Activated CD8-positive, alpha-beta memory T cell treated with anti-CD3 and anti-CD28 coated beads, Interleukin-2, amount 10 ng/mL, durations not matched to agents 7 days and 5 days (primary cell): ENCODE results near the gene ZNF26. TPM values are rescaled to one million over a fixed set of nuclear protein-coding genes. Genes with fewer than 3 reads are reported as not detected.
"Not testable (repeated sequence)": the region's sequence is repeated elsewhere in the genome, so short reads cannot be mapped to it uniquely, and the experiment has no call there.

Source experiments
- ATAC-seq: fragments of 150-1000 bp; cut with Tn5 transposase; one replicate; pipeline ENCODE4 v1.10.0; 2021; ENCODE audit warnings: moderate library complexity
- CTCF ChIA-PET: fragments of 350-600 bp; sonication (Branson Sonifier 250); formaldehyde crosslinking; loops from one replicate; lab custom pipeline; 2021; ENCODE audit warnings: antibody characterized with exemption; lab: Charles Lee
- DNase-seq: peaks from one replicate; pipeline ENCODE4 v3.0.0-alpha.2; 2020
- H3K27ac Mint-ChIP-seq: one replicate; pipeline ENCODE4 v1.8.0; 2021; ENCODE audit warnings: mild to moderate bottlenecking, mixed read lengths
- H3K27me3 Mint-ChIP-seq: one replicate; pipeline ENCODE4 v1.8.0; 2021; ENCODE audit warnings: mixed read lengths
- H3K36me3 Mint-ChIP-seq: one replicate; pipeline ENCODE4 v1.8.0; 2021; ENCODE audit warnings: mild to moderate bottlenecking, mixed read lengths
- H3K4me1 Mint-ChIP-seq: one replicate; pipeline ENCODE4 v1.8.0; 2021; ENCODE audit warnings: mixed read lengths
- H3K4me3 Mint-ChIP-seq: one replicate; pipeline ENCODE4 v1.8.0; 2021; ENCODE audit warnings: mild to moderate bottlenecking, moderate library complexity, mixed read lengths
- H3K9me3 Mint-ChIP-seq: one replicate; pipeline ENCODE4 v1.8.0; 2022; ENCODE audit warnings: low read depth, mixed read lengths
- total RNA-seq, 2 experiments: library from RNA; stranded (reverse); gene quantifications; one replicate each; pipeline ENCODE4 v1.2.3, GENCODE V29; 2021

ZNF26 gene
- total RNA-seq, 2 experiments from 2014 or later = 14.6 to 22.1 TPM

DNA sequence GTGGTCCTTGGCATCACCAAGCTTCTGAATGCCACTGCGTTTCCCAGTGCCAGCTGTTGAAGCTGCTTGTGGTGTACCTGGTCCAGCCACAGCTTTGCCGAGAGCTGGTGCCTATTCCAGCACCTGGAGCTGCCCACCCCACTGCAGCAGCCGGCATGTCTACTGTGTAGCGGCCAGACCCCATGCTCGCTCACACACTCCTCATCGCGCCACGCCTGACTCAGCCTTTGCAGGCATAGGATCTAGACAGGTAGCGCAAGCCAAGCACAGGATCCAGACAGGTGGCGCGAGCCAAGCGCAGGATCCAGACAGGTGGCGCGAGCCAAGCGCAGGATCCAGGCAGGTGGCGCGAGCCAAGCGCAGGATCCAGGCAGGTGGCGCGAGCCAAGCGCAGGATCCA lies 18.4 kb upstream of the ZNF26 start:
- CTCF ChIA-PET = no interaction called here
- Mint-ChIP-seq H3K4me1 (no peaks in the 10 kb centered on the region), H3K27ac (no peak overlapping the region), H3K9me3 (peaks cover 29% of the 10 kb centered on the region), H3K27me3 (no peaks in the 10 kb centered on the region), H3K4me3 (no peak overlapping the region), H3K36me3 (peaks cover 23% of the 10 kb centered on the region)
- no peak for ATAC-seq
- DNase-seq = no peak

DNA sequence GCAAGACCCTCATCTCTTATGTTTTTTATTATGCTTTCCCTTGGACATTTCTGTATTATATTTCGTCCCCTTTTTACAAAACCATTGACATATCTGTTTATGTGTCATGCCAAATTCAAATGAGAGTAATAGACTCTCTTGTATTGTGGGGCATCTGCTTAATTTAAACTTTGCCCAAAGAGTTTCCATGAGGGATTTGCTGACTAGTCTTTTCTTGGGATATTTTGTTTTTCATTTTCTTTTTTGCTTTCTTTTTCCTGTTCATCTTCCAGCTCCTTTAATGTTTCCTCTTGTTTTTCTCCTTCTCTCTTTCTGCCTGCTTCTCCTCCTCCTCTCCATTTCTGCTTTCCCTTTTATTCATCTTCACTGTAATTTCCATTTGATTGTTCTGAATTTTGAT lies 13.8 kb upstream of the ZNF26 start:
- no peak overlapping the region for H3K27ac Mint-ChIP-seq
- H3K4me3 Mint-ChIP-seq = no peak overlapping the region
- ATAC-seq = no peak
- H3K27me3 Mint-ChIP-seq = no peaks in the 10 kb centered on the region
- DNase-seq = no peak
- H3K4me1 Mint-ChIP-seq = no peaks in the 10 kb centered on the region
- H3K9me3 Mint-ChIP-seq = peaks cover 32% of the 10 kb centered on the region
- H3K36me3 Mint-ChIP-seq = peaks cover 11% of the 10 kb centered on the region
- CTCF ChIA-PET = no interaction called here

DNA sequence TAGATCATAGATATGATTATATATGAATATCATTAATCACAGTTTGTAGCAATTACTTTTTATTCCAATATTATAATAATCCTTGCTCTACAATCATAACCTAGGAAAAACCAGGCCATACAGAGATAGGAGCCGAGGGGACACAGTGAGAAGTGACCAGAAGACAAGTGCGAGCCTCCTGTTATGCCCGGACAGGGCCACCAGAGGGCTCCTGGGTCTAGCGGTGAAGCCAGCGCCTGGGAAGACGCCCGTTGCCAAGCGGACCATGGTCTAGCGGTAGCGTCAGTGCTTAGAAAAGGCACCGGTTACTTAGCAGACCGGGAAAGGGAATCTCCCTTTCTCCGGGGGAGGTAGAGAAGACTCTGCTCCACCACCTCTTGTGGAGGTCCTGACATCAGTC lies 9.3 kb upstream of the ZNF26 start:
- Mint-ChIP-seq H3K9me3 (peaks cover 31% of the 10 kb centered on the region), H3K36me3 (peaks cover 14% of the 10 kb centered on the region)
- H3K27me3 Mint-ChIP-seq, CTCF ChIA-PET, ATAC-seq, H3K27ac Mint-ChIP-seq, H3K4me1 Mint-ChIP-seq, H3K4me3 Mint-ChIP-seq: not testable (repeated sequence)
- peak; percentile 47 for DNase-seq

DNA sequence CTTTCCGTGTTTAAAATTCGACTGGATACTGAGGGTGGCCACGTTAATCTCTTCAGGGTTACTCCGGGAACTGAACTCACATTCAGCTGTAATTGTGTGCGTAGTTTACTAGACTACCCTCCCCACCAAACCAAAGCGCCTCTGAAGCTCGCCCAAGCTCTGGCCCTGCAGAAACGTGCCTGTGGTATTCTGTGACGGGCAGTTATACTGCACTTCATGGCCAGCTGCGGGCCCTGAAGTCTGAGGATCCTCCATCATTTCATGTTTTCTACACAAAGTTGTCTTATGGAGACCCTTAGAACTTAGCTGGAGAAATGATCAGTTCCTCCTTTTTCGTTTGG lies 688 bp downstream of the ZNF26 start:
- peaks cover 20% of the 10 kb centered on the region for H3K9me3 Mint-ChIP-seq
- CTCF ChIA-PET = interaction anchor here (0.8 to 2.3 kb wide), 3 partner anchors 82 to 195 kb away, joined by 3 to 8 read pairs (median 3); partner anchors contain the start of gene ZNF268
- H3K27ac Mint-ChIP-seq = peak overlapping the region; percentile 94
- H3K36me3 Mint-ChIP-seq = peaks cover 52% of the 10 kb centered on the region
- no peak for DNase-seq
- H3K27me3 Mint-ChIP-seq = no peaks in the 10 kb centered on the region
- H3K4me1 Mint-ChIP-seq = peaks cover 32% of the 10 kb centered on the region
- no peak for ATAC-seq
- peak overlapping the region; percentile 90 for H3K4me3 Mint-ChIP-seq

DNA sequence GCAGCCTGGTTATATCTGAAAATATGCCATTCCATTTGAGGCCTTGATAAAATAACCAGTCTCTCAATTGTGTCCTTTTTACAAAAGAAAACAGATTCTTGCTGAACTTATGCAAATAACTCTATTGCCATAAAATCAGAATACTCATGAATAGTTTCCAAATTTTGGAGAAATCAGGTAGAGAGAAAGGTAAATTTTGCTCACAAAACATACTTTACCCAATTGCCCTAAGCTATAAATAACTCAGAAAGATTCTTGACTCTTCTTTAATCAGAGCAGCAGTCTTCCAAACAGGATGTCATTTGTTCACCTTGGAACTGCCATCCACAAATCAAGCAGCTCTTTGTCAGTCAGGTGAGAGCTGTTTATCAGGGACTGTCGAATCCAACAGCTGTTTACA lies 12.6 kb downstream of the ZNF26 start:
- H3K27ac Mint-ChIP-seq = no peak overlapping the region
- H3K4me3 Mint-ChIP-seq = no peak overlapping the region
- ATAC-seq = no peak
- no peaks in the 10 kb centered on the region for H3K4me1 Mint-ChIP-seq
- peaks cover 77% of the 10 kb centered on the region for H3K36me3 Mint-ChIP-seq
- H3K27me3 Mint-ChIP-seq = no peaks in the 10 kb centered on the region
- CTCF ChIA-PET = no interaction called here
- peaks cover 38% of the 10 kb centered on the region for H3K9me3 Mint-ChIP-seq
- no peak for DNase-seq

DNA sequence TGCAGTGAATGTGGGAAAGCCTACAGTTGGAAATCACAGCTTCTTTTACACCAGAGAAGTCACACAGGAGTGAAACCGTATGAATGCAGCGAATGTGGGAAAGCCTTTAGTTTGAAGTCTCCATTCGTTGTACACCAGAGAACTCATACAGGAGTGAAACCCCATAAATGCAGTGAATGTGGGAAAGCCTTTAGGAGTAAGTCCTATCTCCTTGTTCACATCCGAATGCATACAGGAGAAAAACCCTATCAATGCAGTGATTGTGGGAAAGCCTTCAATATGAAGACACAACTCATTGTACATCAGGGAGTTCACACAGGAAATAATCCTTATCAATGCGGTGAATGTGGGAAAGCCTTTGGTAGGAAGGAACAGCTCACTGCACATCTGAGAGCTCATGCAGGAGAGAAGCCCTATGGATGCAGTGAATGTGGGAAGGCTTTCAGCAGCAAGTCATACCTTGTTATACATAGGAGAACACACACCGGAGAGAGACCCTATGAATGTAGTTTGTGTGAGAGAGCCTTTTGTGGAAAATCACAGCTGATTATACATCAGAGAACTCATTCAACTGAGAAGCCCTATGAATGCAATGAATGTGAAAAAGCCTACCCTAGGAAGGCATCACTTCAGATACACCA lies 24.6 kb downstream of the ZNF26 start:
- CTCF ChIA-PET = no interaction called here
- Mint-ChIP-seq H3K4me3 (no peak overlapping the region), H3K27me3 (no peaks in the 10 kb centered on the region), H3K27ac (no peak overlapping the region), H3K36me3 (peaks cover 90% of the 10 kb centered on the region), H3K9me3 (peaks cover 43% of the 10 kb centered on the region), H3K4me1 (peaks cover 1% of the 10 kb centered on the region)
- ATAC-seq (no peak), DNase-seq (no peak)

DNA sequence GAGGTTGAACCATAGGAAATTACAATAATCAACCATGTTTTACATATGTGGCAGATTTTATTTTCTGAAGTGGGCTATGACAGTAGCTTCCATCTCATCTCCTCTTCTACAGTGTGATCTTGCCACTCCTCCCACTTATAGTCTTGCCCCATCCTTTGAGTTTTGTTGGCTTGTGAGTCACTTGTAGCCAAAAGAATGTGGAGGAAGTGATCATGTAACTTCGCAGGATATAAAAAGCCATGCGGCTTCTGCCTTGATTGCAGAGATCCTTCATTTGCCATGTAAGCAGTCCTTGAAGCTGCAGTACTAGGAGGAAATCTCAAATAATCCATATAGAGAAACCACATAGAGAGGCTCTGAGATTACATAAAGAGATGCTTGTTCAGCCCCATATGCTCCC lies 37.4 kb downstream of the ZNF26 start:
- Mint-ChIP-seq H3K4me1 (no peaks in the 10 kb centered on the region), H3K27ac (no peak overlapping the region), H3K27me3 (no peaks in the 10 kb centered on the region), H3K9me3 (peaks cover 41% of the 10 kb centered on the region), H3K36me3 (peaks cover 21% of the 10 kb centered on the region), H3K4me3 (no peak overlapping the region)
- CTCF ChIA-PET = no interaction called here
- no peak for ATAC-seq
- no peak for DNase-seq

DNA sequence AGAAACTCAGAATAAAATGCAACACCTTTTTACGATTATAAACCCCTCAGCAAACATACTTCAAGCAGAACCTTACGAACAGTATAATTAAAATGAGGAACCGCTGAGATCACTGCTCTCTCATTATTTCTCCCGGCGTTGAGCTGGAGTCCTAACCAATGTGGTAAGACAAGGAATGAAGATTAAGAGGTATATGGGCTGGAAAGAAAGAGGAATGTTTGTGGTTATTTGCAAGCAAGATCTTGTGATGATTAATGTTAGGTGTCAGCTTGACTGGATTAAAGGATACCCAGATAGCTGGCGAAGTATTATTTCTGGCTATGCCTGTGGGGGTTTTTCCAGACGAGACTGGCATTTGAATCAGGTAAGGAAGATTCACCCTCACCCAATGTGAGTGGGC lies 40.8 kb downstream of the ZNF26 start:
- Mint-ChIP-seq H3K4me1 (no peaks in the 10 kb centered on the region), H3K36me3 (peaks cover 7% of the 10 kb centered on the region), H3K4me3 (no peak overlapping the region), H3K9me3 (peaks cover 35% of the 10 kb centered on the region), H3K27me3 (no peaks in the 10 kb centered on the region), H3K27ac (no peak overlapping the region)
- ATAC-seq = no peak
- no peak for DNase-seq
- CTCF ChIA-PET = no interaction called here

DNA sequence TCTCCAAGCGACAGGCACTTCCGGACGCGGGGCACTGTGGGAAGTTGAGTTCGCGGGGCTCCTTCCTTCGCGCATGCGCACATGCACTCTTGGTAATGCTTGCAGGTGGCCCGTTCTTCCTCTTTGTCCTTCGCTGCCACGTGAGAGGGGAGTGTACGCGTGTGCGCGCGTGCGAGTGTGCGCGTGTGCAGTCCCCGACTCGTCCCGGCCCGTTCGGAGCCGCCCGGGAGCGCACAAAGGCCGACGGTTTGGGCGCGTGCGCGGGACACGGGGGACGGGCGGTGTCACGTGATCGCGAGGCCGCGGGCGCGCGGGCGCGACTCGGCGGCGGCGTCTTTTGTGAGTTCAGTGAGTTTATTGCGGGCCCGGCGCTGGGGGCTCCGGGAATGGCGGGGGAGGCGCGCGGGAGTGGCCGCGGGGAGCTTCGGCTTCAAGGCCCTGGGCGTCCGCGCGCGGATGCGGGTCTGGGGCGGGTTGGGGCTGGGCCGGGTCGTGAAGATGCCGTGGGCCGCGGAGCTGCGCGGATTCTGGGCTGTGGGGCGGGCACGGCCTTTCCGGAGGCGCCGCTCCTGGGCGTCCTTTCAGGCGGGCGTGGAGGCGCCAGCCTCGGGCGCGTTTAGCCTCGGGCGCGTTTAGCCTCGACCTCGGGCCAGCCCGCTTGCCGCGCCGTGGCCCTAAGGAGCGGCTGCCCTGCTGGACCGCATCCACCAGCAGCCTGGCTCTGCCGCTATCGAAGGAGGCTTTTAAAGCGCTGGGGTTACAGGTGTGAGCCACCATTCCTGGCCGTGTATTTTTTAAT lies 51.2 kb downstream of the ZNF26 start, which contains the start of gene ZNF84:
TSS of gene ZNF84 (plus strand) at position 303 of the 799 bp plus-strand sequence. CDS start 3,959 bp downstream, outside the sequence.
- peak within 1 kb of the TSS; percentile 83 for H3K4me3 Mint-ChIP-seq
- H3K27me3 Mint-ChIP-seq = no peaks in the 10 kb centered on the region
- H3K27ac Mint-ChIP-seq = peak within 1 kb of the TSS; percentile 100
- peaks cover 21% of the 10 kb centered on the region for H3K4me1 Mint-ChIP-seq
- peaks cover 63% of the 10 kb centered on the region for H3K36me3 Mint-ChIP-seq
- H3K9me3 Mint-ChIP-seq = peaks cover 42% of the 10 kb centered on the region
- DNase-seq (peak; percentile 99), ATAC-seq (peak; percentile 96)
- CTCF ChIA-PET = interaction anchor here (1.0 to 2.0 kb wide), 5 partner anchors 10 to 166 kb away, joined by 3 to 6 read pairs (median 4); partner anchors contain the start of gene ZNF268

DNA sequence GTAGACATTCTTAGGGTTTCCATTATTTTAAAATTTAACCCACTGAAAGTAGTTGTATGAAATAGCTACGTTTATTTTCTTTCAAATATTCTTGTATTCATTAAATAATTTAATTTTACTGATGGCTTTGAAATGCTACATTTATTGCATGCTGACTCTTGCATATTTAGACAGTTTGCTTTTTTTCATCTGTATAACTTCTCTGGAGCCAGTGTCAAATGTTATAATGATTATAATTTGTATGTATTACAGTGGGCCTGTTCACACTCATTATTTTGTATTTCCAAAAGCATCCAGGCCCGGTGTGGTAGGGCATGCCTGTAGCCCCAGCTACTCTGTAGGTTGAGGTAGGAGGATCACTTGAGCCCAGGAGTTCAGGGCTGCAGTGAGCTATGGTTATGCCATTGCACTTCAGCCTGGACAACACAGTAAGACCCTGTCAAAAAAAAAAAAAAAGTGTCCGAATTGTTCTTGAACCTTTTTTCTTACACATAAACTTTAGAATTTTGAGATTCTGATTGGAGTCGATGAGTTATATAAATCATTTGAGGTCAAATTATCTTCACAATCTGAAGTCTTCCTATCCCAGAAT lies 52.0 kb downstream of the ZNF26 start:
- no peaks in the 10 kb centered on the region for H3K27me3 Mint-ChIP-seq
- peaks cover 48% of the 10 kb centered on the region for H3K9me3 Mint-ChIP-seq
- peak overlapping the region; percentile 83 for H3K4me3 Mint-ChIP-seq
- DNase-seq = no peak
- ATAC-seq = no peak
- CTCF ChIA-PET = interaction anchor here (1.0 to 2.0 kb wide), 5 partner anchors 9 to 165 kb away, joined by 3 to 6 read pairs (median 4); partner anchors contain the start of gene ZNF268
- peaks cover 71% of the 10 kb centered on the region for H3K36me3 Mint-ChIP-seq
- H3K4me1 Mint-ChIP-seq = peaks cover 21% of the 10 kb centered on the region
- peak overlapping the region; percentile 100 for H3K27ac Mint-ChIP-seq

DNA sequence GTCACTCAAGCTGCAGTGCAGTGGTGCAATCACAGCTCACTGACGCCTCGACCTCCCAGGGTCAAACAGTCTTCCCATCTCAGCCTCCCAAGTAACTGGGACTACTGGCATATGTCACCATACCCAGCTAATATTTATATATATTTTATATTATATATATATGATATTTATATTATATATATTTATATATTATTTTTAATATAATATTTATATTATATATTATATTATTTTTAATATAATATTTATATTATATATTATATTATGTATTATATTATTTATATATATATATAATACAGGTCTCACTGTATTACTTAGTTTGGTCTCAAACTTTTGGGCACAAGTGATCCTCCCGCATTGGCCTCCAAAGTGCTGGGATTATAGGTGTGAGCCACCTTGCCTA lies 60.5 kb downstream of the ZNF26 start:
- no peak overlapping the region for H3K4me3 Mint-ChIP-seq
- CTCF ChIA-PET = interaction anchor here (1.5 kb wide), 1 partner anchor 9 kb away, joined by 4 read pairs; the partner anchor contains the start of gene ZNF84
- H3K36me3 Mint-ChIP-seq = peaks cover 92% of the 10 kb centered on the region
- no peak overlapping the region for H3K27ac Mint-ChIP-seq
- ATAC-seq (no peak), DNase-seq (no peak)
- H3K9me3 Mint-ChIP-seq = peaks cover 69% of the 10 kb centered on the region
- no peaks in the 10 kb centered on the region for H3K4me1 Mint-ChIP-seq
- H3K27me3 Mint-ChIP-seq = no peaks in the 10 kb centered on the region

DNA sequence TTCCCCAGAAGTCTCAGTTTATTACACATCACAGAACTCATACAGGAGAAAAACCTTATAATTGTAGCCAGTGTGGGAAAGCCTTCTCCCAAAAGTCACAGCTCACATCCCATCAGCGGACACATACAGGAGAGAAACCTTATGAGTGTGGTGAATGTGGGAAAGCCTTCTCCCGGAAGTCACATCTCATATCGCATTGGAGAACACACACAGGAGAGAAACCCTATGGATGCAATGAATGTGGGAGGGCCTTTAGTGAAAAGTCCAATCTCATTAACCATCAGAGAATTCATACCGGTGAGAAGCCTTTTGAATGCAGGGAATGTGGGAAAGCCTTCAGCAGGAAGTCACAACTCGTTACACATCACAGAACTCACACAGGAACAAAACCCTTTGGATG lies 71.3 kb downstream of the ZNF26 start:
- no peak for DNase-seq
- H3K27ac Mint-ChIP-seq = no peak overlapping the region
- H3K9me3 Mint-ChIP-seq = peaks cover 47% of the 10 kb centered on the region
- no peak overlapping the region for H3K4me3 Mint-ChIP-seq
- no peaks in the 10 kb centered on the region for H3K27me3 Mint-ChIP-seq
- H3K36me3 Mint-ChIP-seq = peaks cover 56% of the 10 kb centered on the region
- no peaks in the 10 kb centered on the region for H3K4me1 Mint-ChIP-seq
- CTCF ChIA-PET = no interaction called here
- no peak for ATAC-seq
